ENCODE data around the gene ELOVL6. TPM values are rescaled to one million over a fixed set of nuclear protein-coding genes. Genes with fewer than 3 reads are reported as not detected.
"Not testable (repeated sequence)": the region's sequence is repeated elsewhere in the genome, so short reads cannot be mapped to it uniquely, and the experiment has no call there.

Gene ELOVL6
- total and polyA plus RNA-seq, 12 donors, result 0.84 to 7.7 (median 2.8) TPM

DNA sequence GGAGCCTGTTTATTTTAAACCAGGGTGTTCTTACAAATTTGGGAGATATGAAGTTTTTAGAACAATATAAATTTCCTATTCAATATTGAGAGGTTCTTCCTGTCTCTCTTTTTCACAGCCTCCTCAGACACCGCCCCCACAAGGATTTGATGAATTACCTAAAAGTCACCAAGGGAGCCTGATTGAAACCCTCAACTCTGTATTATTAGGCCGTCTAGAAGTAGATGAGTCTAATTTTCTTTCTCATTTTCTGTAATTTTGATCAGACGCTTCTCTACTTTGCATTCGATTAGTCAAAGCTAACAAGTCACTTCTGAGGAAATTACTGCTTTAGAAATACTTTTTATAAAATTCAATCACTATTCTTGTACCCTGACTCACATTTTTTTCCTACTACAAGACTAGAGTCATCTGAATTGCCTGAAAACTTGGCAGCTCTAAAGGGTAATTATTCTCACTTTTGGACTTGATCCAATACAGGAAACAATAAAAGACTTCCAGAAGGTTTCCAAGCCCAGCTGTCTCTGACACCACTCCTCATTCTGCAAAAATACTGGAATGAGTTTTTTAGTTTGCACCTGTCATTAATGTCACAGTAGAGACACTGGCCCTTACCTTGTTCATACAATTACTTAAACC is 111.2 kb downstream of the ELOVL6 start:
- H3K9me3 ChIP-seq, result no peaks in the 10 kb centered on the region
- TF ChIP-seq, protein P1, sequence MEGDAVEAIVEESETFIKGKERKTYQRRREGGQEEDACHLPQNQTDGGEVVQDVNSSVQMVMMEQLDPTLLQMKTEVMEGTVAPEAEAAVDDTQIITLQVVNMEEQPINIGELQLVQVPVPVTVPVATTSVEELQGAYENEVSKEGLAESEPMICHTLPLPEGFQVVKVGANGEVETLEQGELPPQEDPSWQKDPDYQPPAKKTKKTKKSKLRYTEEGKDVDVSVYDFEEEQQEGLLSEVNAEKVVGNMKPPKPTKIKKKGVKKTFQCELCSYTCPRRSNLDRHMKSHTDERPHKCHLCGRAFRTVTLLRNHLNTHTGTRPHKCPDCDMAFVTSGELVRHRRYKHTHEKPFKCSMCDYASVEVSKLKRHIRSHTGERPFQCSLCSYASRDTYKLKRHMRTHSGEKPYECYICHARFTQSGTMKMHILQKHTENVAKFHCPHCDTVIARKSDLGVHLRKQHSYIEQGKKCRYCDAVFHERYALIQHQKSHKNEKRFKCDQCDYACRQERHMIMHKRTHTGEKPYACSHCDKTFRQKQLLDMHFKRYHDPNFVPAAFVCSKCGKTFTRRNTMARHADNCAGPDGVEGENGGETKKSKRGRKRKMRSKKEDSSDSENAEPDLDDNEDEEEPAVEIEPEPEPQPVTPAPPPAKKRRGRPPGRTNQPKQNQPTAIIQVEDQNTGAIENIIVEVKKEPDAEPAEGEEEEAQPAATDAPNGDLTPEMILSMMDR (IDR thresholded peaks at IDR 0.05), result no peak

GRCh38 chr4:110085131-110085530 is 113.3 kb downstream of the ELOVL6 start:
- 43 to 73% methylated on average over 1 of the region's 1 CpG for WGBS, 2 donors
- peak in 1 of 2 donors; percentile 22 for DNase-seq
- peaks cover 0 to 7% (median 0%) of the 10 kb centered on the region in 11 donors for H3K9me3 ChIP-seq
- H3K4me3 ChIP-seq, result no peak overlapping the region
- peaks cover 0 to 31% (median 14%) of the 10 kb centered on the region in 9 donors for H3K4me1 ChIP-seq
- H3K27ac ChIP-seq, result no peak overlapping the region
- H3K27me3 ChIP-seq, result peaks cover 0 to 19% (median 0%) of the 10 kb centered on the region in 7 donors
- ATAC-seq, result peak in 1 of 8 donors; percentile 56
- TF ChIP-seq, protein P1 (IDR thresholded peaks at IDR 0.05), result no peak
- intact Hi-C loops (cut with DNase I), result no loop called here
- no peaks in the 10 kb centered on the region for H3K36me3 ChIP-seq

More for the DNA sequence above, 111.2 kb downstream of the ELOVL6 start:
- Histone ChIP-seq H3K27me3 (peaks cover 0 to 27% (median 5%) of the 10 kb centered on the region in 7 donors), H3K27ac (no peak overlapping the region), H3K4me1 (peaks cover 0 to 31% (median 14%) of the 10 kb centered on the region in 9 donors), H3K36me3 (no peaks in the 10 kb centered on the region), H3K4me3 (no peak overlapping the region)
- intact Hi-C loops (cut with DNase I), result no loop called here
- DNase-seq (no peak), ATAC-seq (peak in 5 of 8 donors; percentile 44 to 86 (median 68))
- 52 to 63% methylated on average over 4 of the region's 4 CpGs for WGBS, 2 donors

- peaks cover 0 to 19% (median 0%) of the 10 kb centered on the region in 7 donors for H3K27me3 ChIP-seq
- peaks cover 0 to 7% (median 0%) of the 10 kb centered on the region in 11 donors for H3K9me3 ChIP-seq
- no peak overlapping the region for H3K4me3 ChIP-seq
- ATAC-seq (no peak), DNase-seq (no peak)
- WGBS, 2 donors, result 67 to 98% methylated on average over 3 of the region's 3 CpGs
- peaks cover 0 to 31% (median 14%) of the 10 kb centered on the region in 9 donors for H3K4me1 ChIP-seq
- intact Hi-C loops (cut with DNase I), result no loop called here
- TF ChIP-seq, protein P1 (IDR thresholded peaks at IDR 0.05), result no peak
- H3K36me3 ChIP-seq, result no peaks in the 10 kb centered on the region
- H3K27ac ChIP-seq, result no peak overlapping the region
These were observed 114.3 kb downstream of the ELOVL6 start for GRCh38 chr4:110084154-110084553.

DNA sequence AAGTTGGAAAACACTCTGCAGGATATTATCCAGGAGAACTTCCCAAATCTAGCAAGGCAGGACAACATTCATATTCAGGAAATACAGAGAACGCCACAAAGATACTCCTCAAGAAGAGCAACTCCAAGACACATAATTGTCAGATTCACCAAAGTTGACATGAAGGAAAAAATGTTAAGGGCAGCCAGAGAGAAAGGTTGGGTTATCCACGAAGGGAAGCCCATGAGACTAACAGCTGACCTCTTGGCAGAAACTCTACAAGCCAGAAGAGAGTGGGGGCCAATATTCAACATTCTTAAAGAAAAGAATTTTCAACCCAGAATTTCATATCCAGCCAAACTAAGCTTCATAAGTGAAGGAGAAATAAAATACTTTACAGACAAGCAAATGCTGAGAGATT is 120.3 kb downstream of the ELOVL6 start:
- H3K36me3 ChIP-seq; H3K4me1 ChIP-seq; H3K27ac ChIP-seq; H3K9me3 ChIP-seq; ATAC-seq; H3K4me3 ChIP-seq; intact Hi-C loops (cut with DNase I); DNase-seq; H3K27me3 ChIP-seq: not testable (repeated sequence)
- WGBS, 2 donors, result 86 to 96% methylated on average over 2 of the region's 2 CpGs

DNA sequence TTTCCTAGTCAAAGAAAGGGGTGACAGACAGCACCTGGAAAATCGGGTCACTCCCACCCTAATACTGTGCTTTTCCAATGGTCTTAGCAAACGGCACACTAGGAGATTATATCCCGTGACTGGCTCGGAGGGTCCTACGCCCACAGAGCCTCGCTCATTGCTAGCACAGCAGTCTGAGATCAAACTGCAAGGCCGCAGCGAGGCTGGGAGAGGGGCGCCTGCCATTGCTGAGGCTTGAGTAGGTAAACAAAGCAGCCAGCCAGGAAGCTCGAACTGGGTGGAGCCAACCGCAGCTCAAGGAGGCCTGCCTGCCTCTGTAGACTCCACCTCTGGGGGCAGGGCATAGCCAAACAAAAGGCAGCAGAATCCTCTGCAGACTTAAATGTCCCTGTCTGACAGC is 121.6 kb downstream of the ELOVL6 start:
- H3K9me3 ChIP-seq; DNase-seq; H3K27me3 ChIP-seq; H3K27ac ChIP-seq; ATAC-seq; H3K36me3 ChIP-seq; H3K4me3 ChIP-seq; intact Hi-C loops (cut with DNase I): not testable (repeated sequence)
- WGBS, 2 donors, result 93 to 94% methylated on average over 11 of the region's 11 CpGs
- H3K4me1 ChIP-seq, result peaks cover 0 to 12% (median 10%) of the 10 kb centered on the region in 9 donors
